ENCODE measurements around the gene ALPL.

DNA sequence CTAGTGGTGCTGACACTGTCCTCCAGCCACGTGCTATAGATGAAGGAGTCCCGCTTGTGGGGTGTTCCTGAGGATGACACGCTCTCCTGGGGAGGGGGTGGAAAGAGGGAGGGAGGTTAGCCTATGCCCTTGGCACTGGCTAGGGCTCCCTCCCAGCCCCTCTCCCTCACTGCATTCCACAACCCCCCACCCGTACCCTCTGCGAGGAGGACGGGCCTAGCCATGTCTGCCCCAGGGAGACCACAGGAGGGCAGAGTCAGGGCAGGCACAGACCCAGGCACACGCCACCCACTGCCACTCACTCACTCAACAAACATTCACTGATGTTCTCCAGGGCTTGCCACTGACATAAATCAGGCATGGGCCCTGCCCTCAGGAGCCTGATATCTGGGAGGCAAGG lies 89.2 kb downstream of the ALPL start:
- no peak for TF ChIP-seq MYNN (tag by site-specific recombination; IDR thresholded peaks at IDR 0.05; ENCODE audit: borderline replicate concordance)
- TF ChIP-seq, protein P1, sequence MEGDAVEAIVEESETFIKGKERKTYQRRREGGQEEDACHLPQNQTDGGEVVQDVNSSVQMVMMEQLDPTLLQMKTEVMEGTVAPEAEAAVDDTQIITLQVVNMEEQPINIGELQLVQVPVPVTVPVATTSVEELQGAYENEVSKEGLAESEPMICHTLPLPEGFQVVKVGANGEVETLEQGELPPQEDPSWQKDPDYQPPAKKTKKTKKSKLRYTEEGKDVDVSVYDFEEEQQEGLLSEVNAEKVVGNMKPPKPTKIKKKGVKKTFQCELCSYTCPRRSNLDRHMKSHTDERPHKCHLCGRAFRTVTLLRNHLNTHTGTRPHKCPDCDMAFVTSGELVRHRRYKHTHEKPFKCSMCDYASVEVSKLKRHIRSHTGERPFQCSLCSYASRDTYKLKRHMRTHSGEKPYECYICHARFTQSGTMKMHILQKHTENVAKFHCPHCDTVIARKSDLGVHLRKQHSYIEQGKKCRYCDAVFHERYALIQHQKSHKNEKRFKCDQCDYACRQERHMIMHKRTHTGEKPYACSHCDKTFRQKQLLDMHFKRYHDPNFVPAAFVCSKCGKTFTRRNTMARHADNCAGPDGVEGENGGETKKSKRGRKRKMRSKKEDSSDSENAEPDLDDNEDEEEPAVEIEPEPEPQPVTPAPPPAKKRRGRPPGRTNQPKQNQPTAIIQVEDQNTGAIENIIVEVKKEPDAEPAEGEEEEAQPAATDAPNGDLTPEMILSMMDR (tag by site-specific recombination; IDR thresholded peaks at IDR 0.05) = no peak; the same call in 1 of the 2 replicates
- TF ChIP-seq, protein P2, sequence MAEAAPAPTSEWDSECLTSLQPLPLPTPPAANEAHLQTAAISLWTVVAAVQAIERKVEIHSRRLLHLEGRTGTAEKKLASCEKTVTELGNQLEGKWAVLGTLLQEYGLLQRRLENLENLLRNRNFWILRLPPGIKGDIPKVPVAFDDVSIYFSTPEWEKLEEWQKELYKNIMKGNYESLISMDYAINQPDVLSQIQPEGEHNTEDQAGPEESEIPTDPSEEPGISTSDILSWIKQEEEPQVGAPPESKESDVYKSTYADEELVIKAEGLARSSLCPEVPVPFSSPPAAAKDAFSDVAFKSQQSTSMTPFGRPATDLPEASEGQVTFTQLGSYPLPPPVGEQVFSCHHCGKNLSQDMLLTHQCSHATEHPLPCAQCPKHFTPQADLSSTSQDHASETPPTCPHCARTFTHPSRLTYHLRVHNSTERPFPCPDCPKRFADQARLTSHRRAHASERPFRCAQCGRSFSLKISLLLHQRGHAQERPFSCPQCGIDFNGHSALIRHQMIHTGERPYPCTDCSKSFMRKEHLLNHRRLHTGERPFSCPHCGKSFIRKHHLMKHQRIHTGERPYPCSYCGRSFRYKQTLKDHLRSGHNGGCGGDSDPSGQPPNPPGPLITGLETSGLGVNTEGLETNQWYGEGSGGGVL (tag by site-specific recombination; IDR thresholded peaks at IDR 0.05) = peak; percentile 43; the same call in 1 of the 2 replicates
- TF ChIP-seq KLF17 (tag by site-specific recombination; IDR thresholded peaks at IDR 0.05) = no peak
- TF ChIP-seq ZNF175 (tag by site-specific recombination; IDR thresholded peaks at IDR 0.05) = no peak
- no peak for TF ChIP-seq ZNF558 (tag by site-specific recombination; IDR thresholded peaks at IDR 0.05)
